CD4-positive, alpha-beta T cell treated with Interleukin-6 for 4 hours (primary cell): ENCODE results near the gene DMD.

Experiments used
- DNase-seq: peaks from one replicate; pipeline ENCODE4 v3.0.0-alpha.2; 2020; ENCODE audit warnings: mixed read lengths

The DMD gene

GRCh38 chrX:31836479-31836878 lies 1374.9 kb downstream of the DMD start:
- DNase-seq: no peak

GRCh38 chrX:31832263-31832662 lies 1379.1 kb downstream of the DMD start:
- DNase-seq: no peak

- no peak for DNase-seq
Observed at GRCh38 chrX:31820430-31821210, 1390.7 kb downstream of the DMD start.

GRCh38 chrX:31819455-31819854 lies 1391.9 kb downstream of the DMD start:
- no peak for DNase-seq

- DNase-seq: no peak
Observed at GRCh38 chrX:31811106-31811505, 1400.2 kb downstream of the DMD start.

- DNase-seq: no peak
Observed at GRCh38 chrX:31808357-31808756, 1403.0 kb downstream of the DMD start.

- no peak for DNase-seq
Observed at GRCh38 chrX:31807165-31807564, 1404.2 kb downstream of the DMD start.

GRCh38 chrX:31805781-31806180 lies 1405.6 kb downstream of the DMD start:
- DNase-seq: no peak

GRCh38 chrX:31800219-31800618 lies 1411.1 kb downstream of the DMD start:
- DNase-seq: no peak

GRCh38 chrX:31796624-31797023 lies 1414.7 kb downstream of the DMD start:
- DNase-seq: no peak

GRCh38 chrX:31747411-31747810 lies 1463.9 kb downstream of the DMD start:
- DNase-seq: no peak

GRCh38 chrX:31743004-31743403 lies 1468.3 kb downstream of the DMD start:
- DNase-seq: no peak

- no peak for DNase-seq
Observed at GRCh38 chrX:31717474-31717873, 1493.9 kb downstream of the DMD start.

GRCh38 chrX:31715675-31716074 lies 1495.7 kb downstream of the DMD start:
- no peak for DNase-seq

- no peak for DNase-seq
Observed at GRCh38 chrX:31714797-31715196, 1496.6 kb downstream of the DMD start.

GRCh38 chrX:31713120-31713519 lies 1498.2 kb downstream of the DMD start:
- no peak for DNase-seq

- DNase-seq: no peak
Observed at GRCh38 chrX:31711166-31711565, 1500.2 kb downstream of the DMD start.

- DNase-seq: no peak
Observed at GRCh38 chrX:31708116-31708515, 1503.2 kb downstream of the DMD start.

- DNase-seq: no peak
Observed at GRCh38 chrX:31706466-31706865, 1504.9 kb downstream of the DMD start.

- no peak for DNase-seq
Observed at GRCh38 chrX:31705816-31706215, 1505.5 kb downstream of the DMD start.

- DNase-seq: no peak
Observed at GRCh38 chrX:31704938-31705337, 1506.4 kb downstream of the DMD start.

GRCh38 chrX:31702222-31702621 lies 1509.1 kb downstream of the DMD start:
- no peak for DNase-seq

GRCh38 chrX:31697294-31697916 lies 1513.9 kb downstream of the DMD start:
- no peak for DNase-seq

- DNase-seq: no peak
Observed at GRCh38 chrX:31679861-31680260, 1531.5 kb downstream of the DMD start.

GRCh38 chrX:31670245-31670644 lies 1541.1 kb downstream of the DMD start:
- DNase-seq: no peak
